Effector memory CD4-positive, alpha-beta T cell (primary cell): ENCODE measurements around the gene TCTN2.

ENCODE experiments used
- DNase-seq, 3 donors: peaks; one replicate each; pipeline ENCODE4 v3.0.0-alpha.2; 2020
- H3K27ac ChIP-seq: 2 replicates; pipeline ENCODE4 v1.7.0; 2013; ENCODE audit warnings: mild to moderate bottlenecking, low read length, moderate library complexity; ENCODE audit not compliant: insufficient read depth, poor library complexity, severe bottlenecking
- H3K27me3 ChIP-seq: replicated peaks from 2 replicates; pipeline ENCODE4 v1.7.0; 2013; ENCODE audit warnings: mild to moderate bottlenecking, low read length; ENCODE audit not compliant: insufficient read depth, control insufficient read depth, poor library complexity, severe bottlenecking
- H3K36me3 ChIP-seq: 2 replicates; pipeline ENCODE4 v1.7.0; 2013; ENCODE audit warnings: mild to moderate bottlenecking, low read length, moderate library complexity; ENCODE audit not compliant: control insufficient read depth, insufficient read depth
- H3K4me1 ChIP-seq: 2 replicates; pipeline ENCODE4 v1.7.0; 2013; ENCODE audit warnings: low read length, mild to moderate bottlenecking; ENCODE audit not compliant: control insufficient read depth, insufficient read depth, poor library complexity, severe bottlenecking
- H3K4me3 ChIP-seq: 2 replicates; pipeline ENCODE4 v1.7.0; 2013; ENCODE audit warnings: low read length, low read depth, mild to moderate bottlenecking; ENCODE audit not compliant: insufficient read depth, poor library complexity, severe bottlenecking
- H3K9me3 ChIP-seq: 2 replicates; pipeline ENCODE4 v1.7.0; 2013; ENCODE audit warnings: mild to moderate bottlenecking, low read length, moderate library complexity; ENCODE audit not compliant: control insufficient read depth

TCTN2 gene

DNA sequence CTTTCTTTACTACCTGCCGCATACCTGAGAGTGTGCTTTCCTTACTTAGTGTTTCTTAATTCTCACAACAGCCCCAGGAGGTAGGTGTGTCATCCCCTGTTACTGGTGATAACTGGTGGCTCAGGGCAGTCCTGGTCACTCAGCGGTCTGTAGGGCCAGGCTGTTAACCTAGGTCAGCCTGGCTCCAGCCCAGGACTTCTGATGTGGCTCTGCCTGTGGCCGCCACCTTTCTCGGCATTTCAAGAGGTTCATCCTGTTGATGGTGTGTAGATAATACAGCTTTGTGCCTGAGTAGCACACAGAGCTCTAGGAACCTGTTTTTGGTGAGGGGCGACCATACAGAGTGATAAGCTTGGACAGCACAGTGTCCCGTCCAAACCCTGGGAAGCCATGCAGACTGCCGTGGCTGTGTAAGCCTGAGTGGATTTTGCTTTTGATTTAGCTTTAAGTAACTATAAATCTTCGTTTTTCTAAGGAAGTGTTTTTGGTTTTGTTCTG, 79.3 kb downstream of the TCTN2 start:
- Histone ChIP-seq H3K36me3 (peaks cover 38% of the 10 kb centered on the region), H3K9me3 (no peaks in the 10 kb centered on the region), H3K4me1 (no peaks in the 10 kb centered on the region), H3K27me3 (no peaks in the 10 kb centered on the region), H3K27ac (no peak overlapping the region), H3K4me3 (no peak overlapping the region)
- DNase-seq = no peak

DNA sequence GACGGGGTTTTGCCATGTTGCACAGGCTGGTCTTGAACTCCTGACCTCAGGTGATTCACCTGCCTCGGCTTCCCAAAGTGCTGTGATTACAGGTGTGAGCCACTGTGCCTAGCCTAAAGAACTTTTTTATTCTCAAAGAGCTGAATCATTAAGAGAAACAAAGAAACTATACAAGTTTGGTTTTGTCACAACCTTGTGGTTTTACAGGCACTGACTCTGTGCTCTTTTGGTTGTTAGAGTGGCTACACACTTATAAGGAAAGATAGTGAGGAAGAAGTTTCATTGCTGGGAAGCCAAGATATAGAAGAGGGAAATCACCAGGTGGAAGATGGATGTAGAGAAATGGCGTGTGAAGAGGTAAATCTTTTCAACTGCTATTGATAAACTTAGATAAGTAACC, 81.1 kb downstream of the TCTN2 start:
- peaks cover 44% of the 10 kb centered on the region for H3K36me3 ChIP-seq
- H3K27me3 ChIP-seq = no peaks in the 10 kb centered on the region
- DNase-seq = no peak
- H3K4me1 ChIP-seq = no peaks in the 10 kb centered on the region
- H3K27ac ChIP-seq = no peak overlapping the region
- H3K4me3 ChIP-seq = no peak overlapping the region
- H3K9me3 ChIP-seq = no peaks in the 10 kb centered on the region

DNA sequence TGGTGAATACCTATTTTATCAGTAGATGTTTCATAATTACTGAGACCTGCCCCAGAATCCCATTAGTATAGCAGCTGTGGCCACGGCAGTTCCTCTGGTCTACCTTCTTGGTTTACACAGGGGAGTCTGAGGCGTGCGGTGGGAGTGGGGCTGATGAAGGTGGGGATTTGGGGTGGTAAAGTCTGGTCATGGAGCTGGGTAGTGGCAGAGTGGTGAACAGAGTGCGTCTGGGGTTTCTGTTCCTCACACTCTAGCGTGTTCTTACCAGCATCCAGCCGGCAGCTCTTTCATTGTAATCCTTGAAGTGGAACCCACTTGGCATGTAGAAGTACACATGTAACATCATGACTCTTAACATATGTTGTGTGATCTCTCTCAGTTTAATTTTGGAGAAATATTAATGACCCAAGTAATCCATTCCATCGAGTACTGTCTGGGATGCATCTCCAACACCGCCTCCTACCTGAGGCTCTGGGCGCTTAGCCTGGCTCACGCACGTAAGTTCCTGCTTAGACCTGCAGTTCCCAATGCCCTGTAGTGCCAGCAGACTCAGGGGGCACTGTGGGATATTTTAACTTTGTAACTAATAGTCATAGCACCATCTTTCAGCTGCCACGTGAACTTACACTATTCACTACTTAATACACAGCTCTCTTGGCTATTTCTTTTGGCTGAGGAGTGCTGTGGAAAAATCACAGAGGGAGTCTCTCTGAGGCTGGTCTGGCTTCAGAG, 83.3 kb downstream of the TCTN2 start:
- no peaks in the 10 kb centered on the region for H3K9me3 ChIP-seq
- H3K4me3 ChIP-seq = no peak overlapping the region
- DNase-seq = no peak
- peaks cover 35% of the 10 kb centered on the region for H3K36me3 ChIP-seq
- H3K4me1 ChIP-seq = no peaks in the 10 kb centered on the region
- no peak overlapping the region for H3K27ac ChIP-seq
- no peaks in the 10 kb centered on the region for H3K27me3 ChIP-seq

DNA sequence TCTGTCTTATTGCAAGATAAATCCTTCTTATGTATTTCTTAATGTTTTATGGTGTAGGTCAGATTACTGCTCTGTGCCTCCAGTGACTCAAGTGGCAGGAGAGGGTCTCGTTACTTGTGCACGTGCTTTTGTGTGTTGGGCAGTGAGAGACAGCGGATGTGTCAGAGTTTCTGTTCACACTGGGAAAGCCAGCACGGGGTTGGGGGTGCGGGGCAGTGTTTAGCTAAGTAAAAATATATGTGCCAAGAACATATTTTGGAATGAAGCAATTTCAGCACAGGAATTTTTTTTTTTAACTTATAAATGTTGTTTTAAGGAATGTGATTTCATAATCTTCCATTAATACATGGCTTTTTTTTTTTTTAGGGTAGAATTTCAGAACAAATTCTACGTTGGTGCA, 86.6 kb downstream of the TCTN2 start:
- Histone ChIP-seq H3K27ac (no peak overlapping the region), H3K4me1 (peaks cover 2% of the 10 kb centered on the region), H3K9me3 (no peaks in the 10 kb centered on the region), H3K27me3 (no peaks in the 10 kb centered on the region), H3K4me3 (no peak overlapping the region), H3K36me3 (peaks cover 31% of the 10 kb centered on the region)
- no peak for DNase-seq
